GM12878 (cell line): ENCODE data around the gene COL4A1. TPM values are rescaled to one million over a fixed set of nuclear protein-coding genes. Genes with fewer than 3 reads are reported as not detected.

Source experiments
- ATAC-seq: fragments of 200-7000 bp; cut with Tn5 transposase; 3 replicates; pipeline ENCODE4 v1.9.1; 2020; ENCODE audit warnings: mild to moderate bottlenecking, moderate library complexity
- BruUV-seq: library from RNA; stranded (reverse); fragments of 400-500 nt; replicated peaks from 2 replicates; lab custom pipeline; 2021; lab: Mats Ljungman, UMichigan
- CTCF ChIA-PET: fragments of 300-600 bp; sonication (Branson Sonifier 250); formaldehyde crosslinking; extraction: SDS; loops from one replicate; lab custom pipeline; 2021; ENCODE audit warnings: inconsistent platforms; lab: Yijun Ruan, JAX
- POLR2A ChIA-PET: fragments of 350-600 bp; formaldehyde crosslinking; extraction: SDS; loops from one replicate; lab custom pipeline; 2021; ENCODE audit warnings: inconsistent platforms; lab: Charles Lee
- RAD21 ChIA-PET: fragments of 300-600 bp; sonication (Branson Sonifier 250); formaldehyde crosslinking; loops from one replicate; lab custom pipeline; 2023; ENCODE audit warnings: antibody characterized with exemption; ENCODE audit not compliant: unreplicated experiment; lab: Charles Lee
- SMC1A ChIA-PET: fragments of 300-600 bp; sonication (Branson Sonifier 250); formaldehyde crosslinking; loops from one replicate; lab custom pipeline; 2023; ENCODE audit not compliant: unreplicated experiment, uncharacterized antibody; lab: Charles Lee
- DNase-seq: peaks from one replicate; pipeline ENCODE4 v3.0.0-alpha.2; 2011; ENCODE audit warnings: low read depth, low spot score
- FAIRE-seq: peaks from 3 replicates; lab custom pipeline; 2011; peaks lifted over from hg19 to GRCh38; lab: Jason Lieb, UNC
- H2AFZ ChIP-seq: 2 replicates; pipeline ENCODE4 v1.6.0; 2011; ENCODE audit warnings: low read depth, low read length, control low read depth; ENCODE audit not compliant: control insufficient read depth
- H3K27ac ChIP-seq: 2 replicates; pipeline ENCODE4 v1.5.1; 2011; ENCODE audit warnings: control low read depth; ENCODE audit not compliant: control insufficient read depth, insufficient read depth
- H3K27me3 ChIP-seq, 2 experiments: replicated peaks in 1 of 2; 2 replicates each; pipeline versions ENCODE4 v1.6.0 to v1.6.1; 2011; ENCODE audit warnings: low read length in 1 of 2; ENCODE audit not compliant: control insufficient read depth in 2 of 2, insufficient read depth in 2 of 2
- H3K36me3 ChIP-seq, 2 experiments: 2 replicates each; pipeline ENCODE4 v1.5.1; 2011; ENCODE audit warnings: low read length in 1 of 2; ENCODE audit not compliant: control insufficient read depth in 2 of 2, insufficient read depth in 2 of 2
- H3K4me1 ChIP-seq: 2 replicates; pipeline ENCODE4 v1.6.1; 2011; ENCODE audit warnings: mild to moderate bottlenecking, low read length, moderate library complexity, mixed read lengths; ENCODE audit not compliant: control insufficient read depth, insufficient read depth
- H3K4me2 ChIP-seq: 2 replicates; pipeline ENCODE4 v1.6.0; 2011; ENCODE audit warnings: control low read depth; ENCODE audit not compliant: control insufficient read depth, insufficient read depth
- H3K4me3 ChIP-seq: fragments of 200-600 bp; sonication (generic); 2 replicates; pipeline ENCODE4 v1.5.1; 2016
- H3K79me2 ChIP-seq: 2 replicates; pipeline ENCODE4 v1.6.0; 2011; ENCODE audit warnings: low read length; ENCODE audit not compliant: control insufficient read depth, insufficient read depth
- H3K9ac ChIP-seq: 2 replicates; pipeline ENCODE4 v1.8.0; 2011; ENCODE audit warnings: low read length, control low read depth, mixed read lengths; ENCODE audit not compliant: control insufficient read depth, insufficient read depth
- H3K9me3 ChIP-seq: replicated peaks from 3 replicates; pipeline ENCODE4 v1.5.1; 2011; ENCODE audit warnings: mild to moderate bottlenecking, low read length; ENCODE audit not compliant: control insufficient read depth, insufficient read depth
- H4K20me1 ChIP-seq: 2 replicates; pipeline ENCODE4 v1.6.0; 2011; ENCODE audit not compliant: control insufficient read depth, insufficient read depth
- CHD2 ChIP-seq: IDR thresholded peaks from 2 replicates; pipeline ENCODE4 v1.6.1; 2011; ENCODE audit warnings: low read depth, low read length, improper control_type of control experiment, borderline replicate concordance
- FOXM1 ChIP-seq: IDR thresholded peaks from 2 replicates; pipeline ENCODE4 v1.6.1; 2012; ENCODE audit warnings: low read depth, mild to moderate bottlenecking, inconsistent platforms, low read length, moderate library complexity
- GABPA ChIP-seq: IDR thresholded peaks from 2 replicates; pipeline ENCODE4 v1.6.1; 2014; ENCODE audit warnings: antibody characterized with exemption, low read depth, mild to moderate bottlenecking, inconsistent platforms
- IRF4 ChIP-seq: IDR thresholded peaks from 2 replicates; pipeline ENCODE4 v1.6.1; 2011; ENCODE audit warnings: low read depth, low read length
- KAT2A ChIP-seq: conservative IDR thresholded peaks from 2 replicates; pipeline ENCODE4 v1.6.1; 2011; ENCODE audit warnings: low read depth, low read length; ENCODE audit not compliant: control insufficient read depth
- KLF5 ChIP-seq: fragments of 450-650 bp; IDR thresholded peaks from 2 replicates; pipeline ENCODE4 v1.6.1; 2014; ENCODE audit warnings: mild to moderate bottlenecking; ENCODE audit not compliant: partially characterized antibody
- NBN ChIP-seq: fragments of 450-650 bp; IDR thresholded peaks from 2 replicates; pipeline ENCODE4 v1.6.1; 2016
- NFXL1 ChIP-seq: fragments of 450-650 bp; IDR thresholded peaks from 2 replicates; pipeline ENCODE4 v1.6.1; 2017; ENCODE audit warnings: antibody characterized with exemption, mild to moderate bottlenecking, borderline replicate concordance
- NR2F1 ChIP-seq: fragments of 450-650 bp; conservative IDR thresholded peaks from 2 replicates; pipeline ENCODE4 v1.6.1; 2017; ENCODE audit warnings: mild to moderate bottlenecking
- PKNOX1 ChIP-seq: fragments of 450-650 bp; IDR thresholded peaks from 2 replicates; pipeline ENCODE4 v1.6.1; 2016; ENCODE audit warnings: mild to moderate bottlenecking
- RELA ChIP-seq: fragments of 450-650 bp; IDR thresholded peaks from 2 replicates; pipeline ENCODE4 v1.8.0; 2014; ENCODE audit warnings: borderline replicate concordance; ENCODE audit not compliant: partially characterized antibody
- SUZ12 ChIP-seq: fragments of 200-600 bp; sonication (generic); IDR thresholded peaks from one replicate; pipeline ENCODE4 v1.6.1; 2018; ENCODE audit warnings: antibody characterized with exemption, mild to moderate bottlenecking; ENCODE audit not compliant: unreplicated experiment
- TAF1 ChIP-seq: IDR thresholded peaks from 2 replicates; pipeline ENCODE4 v1.6.1; 2011; ENCODE audit warnings: mild to moderate bottlenecking, low read depth, low read length, borderline replicate concordance
- TCF12 ChIP-seq: IDR thresholded peaks from 2 replicates; pipeline ENCODE4 v1.6.1; 2011; ENCODE audit warnings: low read depth, mild to moderate bottlenecking, low read length
- TCF3 ChIP-seq: IDR thresholded peaks from 2 replicates; pipeline ENCODE4 v1.6.1; 2012; ENCODE audit warnings: low read depth, mild to moderate bottlenecking, low read length, borderline replicate concordance; ENCODE audit not compliant: insufficient read depth
- USF1 ChIP-seq: IDR thresholded peaks from 2 replicates; pipeline ENCODE4 v1.6.1; 2011; ENCODE audit warnings: borderline replicate concordance, low read depth, mild to moderate bottlenecking, moderate library complexity, mixed read lengths, low read length; ENCODE audit not compliant: insufficient read depth; ENCODE audit errors: extremely low read length
- USF2 ChIP-seq: IDR thresholded peaks from 2 replicates; pipeline ENCODE4 v1.6.1; 2011; ENCODE audit warnings: low read depth, low read length, improper control_type of control experiment, borderline replicate concordance
- ZNF24 ChIP-seq: fragments of 450-650 bp; IDR thresholded peaks from 2 replicates; pipeline ENCODE4 v1.6.1; 2017; ENCODE audit warnings: antibody characterized with exemption, mild to moderate bottlenecking
- WGBS: methylation state at CpG from one replicate; pipeline ENCODE4 v1.1.6; 2016; ENCODE audit warnings: low lambda C conversion rate; ENCODE audit not compliant: insufficient replicate concordance, insufficient coverage; ENCODE audit errors: missing lambda C conversion rate; 5-methylcytosine and 5-hydroxymethylcytosine counted together
- in situ Hi-C: fragments of 300-500 bp; cut with MboI; formaldehyde crosslinking; loops from 9 replicates; pipeline ENCODE4 v1.14.3; 2018; ENCODE audit warnings: mixed read lengths
- intact Hi-C: fragments of 100-400 bp; cut with micrococcal nuclease; formaldehyde crosslinking; loops from one replicate; pipeline ENCODE4 v1.14.2; 2022; ENCODE audit not compliant: unreplicated experiment
- polyA plus RNA-seq, 11 experiments: library from polyadenylated mRNA; depleted of rRNA in 4 of 11; unstranded in 6 of 11; stranded (reverse) in 5 of 11; fragments of >200 nt; fragmentation: Nextera tagmentation in 4 of 11; fragmentation: Illumina TruSeq in 1 of 11; extraction: Ambion mirVana in 4 of 11; extraction: Trizol in 1 of 11; gene quantifications; 1 replicate in 1 of 11; 2 replicates in 10 of 11; pipeline versions ENCODE4 v1.2.1 to v1.2.3, GENCODE V29; 2011 to 2016; ENCODE audit warnings: inconsistent platforms in 2 of 11, missing spikeins in 2 of 11, low read depth in 1 of 11
- total RNA-seq, 4 experiments: library from RNA; depleted of rRNA in 3 of 4; stranded (reverse); fragments of >200 nt in 3 of 4; fragmentation: Illumina TruSeq in 1 of 4; extraction: Trizol in 1 of 4; gene quantifications; 2 replicates each; pipeline versions ENCODE4 v1.2.1 to v1.2.3, GENCODE V29; 2013 to 2021

Gene COL4A1
- total and polyA plus RNA-seq, 10 of the 15 experiments (the other 5 are each of a cell fraction or from before 2014, with no cell fraction given), result 0.07 to 0.31 (median 0.13) TPM; not detected in 6

GRCh38 chr13:110197026-110197425 lies 109.9 kb downstream of the COL4A1 start:
- ATAC-seq, result no peak
- no peaks in the 10 kb centered on the region for H3K4me1 ChIP-seq
- no TSS peak for BruUV-seq
- H3K27ac ChIP-seq, result no peak overlapping the region
- FAIRE-seq, result no peak
- in situ Hi-C loops, result no loop called here
- H3K36me3 ChIP-seq, result no peaks in the 10 kb centered on the region
- H3K4me2 ChIP-seq, result no peak overlapping the region
- H3K27me3 ChIP-seq, result peaks cover 0 to under 1% of the 10 kb centered on the region in 2 experiments; a peak in 1 of 4 replicates
- CTCF ChIA-PET, result no interaction called here
- TF ChIP-seq PKNOX1, result no peak
- no peak for TF ChIP-seq TCF3
- TF ChIP-seq ZNF24, result no peak
- no peak for TF ChIP-seq FOXM1
- TF ChIP-seq NFXL1, result no peak
- no peak for TF ChIP-seq TAF1
- TF ChIP-seq NBN, result no peak
- TF ChIP-seq GABPA, result no peak
- TF ChIP-seq SUZ12, result no peak
- no peak for TF ChIP-seq USF1
- TF ChIP-seq NR2F1, result no peak
- TF ChIP-seq TCF12, result no peak
- no peak for TF ChIP-seq KLF5
- TF ChIP-seq USF2, result no peak
- no peak for TF ChIP-seq RELA
- no peak for TF ChIP-seq KAT2A
- TF ChIP-seq CHD2, result no peak
- no peak for TF ChIP-seq IRF4
- TF ChIP-seq, all 136 proteins: peak for 0
- Histone ChIP-seq H3K79me2 (no peaks in the 10 kb centered on the region), H3K9ac (no peak overlapping the region), H3K4me3 (no peak overlapping the region), H3K9me3 (no peaks in the 10 kb centered on the region), H4K20me1 (no peaks in the 10 kb centered on the region), H2AFZ (no peak overlapping the region)
- RAD21 ChIA-PET, result no interaction called here
- 41% methylated on average over 3 of the region's 3 CpGs for WGBS
- no peak for DNase-seq
- intact Hi-C loops, result no loop called here
- POLR2A ChIA-PET, result no interaction called here
- SMC1A ChIA-PET, result no interaction called here
